ENCODE measurements around the gene INPP5A. TPM values are rescaled to one million over a fixed set of nuclear protein-coding genes. Genes with fewer than 3 reads are reported as not detected.
A peak's percentile ranks its signal among the peaks of the same experiment; 100 is the strongest.
"Not testable (repeated sequence)": the region's sequence is repeated elsewhere in the genome, so short reads cannot be mapped to it uniquely, and the experiment has no call there.

INPP5A gene
- total RNA-seq, 1 donor from 2014 or later, result 20.9 TPM

DNA sequence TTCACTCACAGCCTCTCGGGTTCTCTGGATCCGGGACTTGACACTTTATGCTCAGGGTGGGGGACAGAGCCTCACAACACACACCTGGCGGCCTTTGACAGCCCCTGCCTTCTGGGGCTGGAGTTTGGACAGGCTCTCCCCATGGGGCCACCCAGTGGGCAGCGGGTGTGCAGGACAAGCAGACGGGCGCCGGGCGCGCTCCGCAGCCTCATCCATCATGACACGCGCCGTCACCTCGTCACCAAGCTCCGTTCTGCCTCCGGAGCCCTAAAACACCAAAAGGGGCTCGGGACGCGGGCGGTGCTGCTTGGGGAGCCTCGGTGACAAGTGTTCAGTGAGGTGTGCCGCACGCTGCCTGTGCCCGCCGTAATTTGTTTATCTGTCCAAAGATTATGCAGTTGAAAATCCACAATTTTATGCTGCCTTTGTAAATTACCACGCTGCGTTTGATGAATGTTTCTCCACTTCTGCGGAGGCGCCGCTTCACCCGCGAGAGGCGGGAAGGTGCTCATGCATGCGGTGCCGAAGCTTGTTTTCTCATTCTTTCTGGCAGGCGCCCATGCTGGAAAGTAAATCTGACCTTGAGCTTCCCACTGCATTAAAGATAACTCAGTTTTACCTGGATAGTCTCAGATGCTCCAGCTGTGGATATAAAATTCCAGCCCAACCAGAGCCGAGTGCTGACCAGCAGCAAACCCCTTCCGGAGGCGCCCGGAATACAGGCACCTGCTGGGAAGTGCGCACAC is 242.1 kb downstream of the INPP5A start:
- DNase-seq (ENCODE audit: low read depth in 2 of 2), result no peak

DNA sequence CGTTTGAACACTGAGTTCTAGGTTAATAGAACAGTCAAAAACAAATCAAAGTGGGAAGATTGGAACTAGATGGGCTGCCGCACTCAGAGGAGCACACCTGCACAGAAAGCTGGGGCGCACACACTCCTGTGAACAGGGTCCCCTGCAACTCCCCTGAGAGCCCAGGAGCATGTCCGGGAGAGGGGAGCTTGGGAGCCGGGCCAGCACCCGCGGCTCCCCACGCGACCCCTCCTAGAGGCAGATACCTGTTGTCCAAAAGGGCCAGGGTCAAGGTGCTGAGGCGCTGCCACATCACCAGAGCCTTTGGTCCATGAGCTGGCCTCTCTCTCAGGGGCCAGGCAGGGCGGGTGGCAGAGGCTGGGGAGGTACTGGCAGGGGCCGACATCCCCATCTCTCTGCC is 242.8 kb downstream of the INPP5A start:
- no peak for DNase-seq (ENCODE audit: low read depth in 2 of 2)

DNA sequence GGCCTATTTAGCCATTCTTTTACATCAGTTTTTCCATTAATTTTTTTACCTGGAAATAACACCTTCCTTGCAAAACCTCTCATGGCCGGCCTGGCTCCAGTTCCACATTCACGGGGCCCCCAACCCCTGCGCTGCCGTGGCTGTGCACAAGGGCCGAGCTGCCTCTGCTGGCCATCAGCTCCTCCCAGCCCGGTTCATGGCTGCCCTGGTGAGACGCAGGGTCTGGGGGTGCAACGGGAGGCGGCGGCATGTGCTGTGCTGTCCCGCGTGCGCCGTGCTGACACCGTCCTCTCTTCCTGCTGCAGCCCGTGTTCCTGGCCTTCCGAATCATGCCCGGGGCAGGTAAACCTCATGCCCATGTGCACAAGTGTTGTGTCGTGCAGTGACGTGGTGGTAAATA is 244.0 kb downstream of the INPP5A start:
- DNase-seq (ENCODE audit: low read depth in 2 of 2), result no peak

DNA sequence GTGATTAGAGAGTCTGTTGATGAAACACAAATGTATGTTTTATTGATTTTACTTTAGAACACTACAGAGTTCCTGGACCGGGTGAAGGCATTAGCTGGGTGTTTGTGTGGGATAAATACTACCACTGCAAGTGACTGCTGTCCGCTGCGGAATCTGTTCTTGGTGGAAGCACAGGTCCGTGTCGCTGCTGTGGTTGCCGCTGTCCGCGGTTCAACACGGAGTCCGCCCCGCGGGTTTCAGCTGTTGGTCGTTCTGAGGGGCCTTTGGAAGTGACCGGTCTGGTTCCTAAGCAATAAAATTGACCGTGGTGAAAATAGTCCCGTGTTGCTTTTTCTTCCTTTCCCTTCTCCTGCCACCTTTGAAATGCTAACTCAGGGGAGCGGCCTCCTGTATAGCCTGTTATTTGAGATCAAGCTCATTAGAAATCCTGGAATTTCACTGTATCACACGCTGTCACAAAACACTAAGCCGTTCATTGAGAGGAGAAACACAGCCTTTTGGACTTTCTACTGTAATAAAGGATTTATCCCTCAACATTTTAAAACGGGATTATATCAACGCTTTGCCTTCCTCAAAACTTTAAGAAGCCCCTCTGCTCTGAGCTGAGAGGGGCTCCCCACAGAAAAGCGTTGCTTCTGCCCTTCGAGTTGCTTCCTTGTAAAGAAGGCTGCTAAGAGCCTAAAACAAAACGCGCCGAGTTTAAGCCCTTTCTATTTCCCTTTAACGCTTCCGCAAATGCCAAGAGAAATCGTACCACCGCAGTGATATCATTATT is 245.8 kb downstream of the INPP5A start:
- no peak for DNase-seq (ENCODE audit: low read depth in 2 of 2)

DNA sequence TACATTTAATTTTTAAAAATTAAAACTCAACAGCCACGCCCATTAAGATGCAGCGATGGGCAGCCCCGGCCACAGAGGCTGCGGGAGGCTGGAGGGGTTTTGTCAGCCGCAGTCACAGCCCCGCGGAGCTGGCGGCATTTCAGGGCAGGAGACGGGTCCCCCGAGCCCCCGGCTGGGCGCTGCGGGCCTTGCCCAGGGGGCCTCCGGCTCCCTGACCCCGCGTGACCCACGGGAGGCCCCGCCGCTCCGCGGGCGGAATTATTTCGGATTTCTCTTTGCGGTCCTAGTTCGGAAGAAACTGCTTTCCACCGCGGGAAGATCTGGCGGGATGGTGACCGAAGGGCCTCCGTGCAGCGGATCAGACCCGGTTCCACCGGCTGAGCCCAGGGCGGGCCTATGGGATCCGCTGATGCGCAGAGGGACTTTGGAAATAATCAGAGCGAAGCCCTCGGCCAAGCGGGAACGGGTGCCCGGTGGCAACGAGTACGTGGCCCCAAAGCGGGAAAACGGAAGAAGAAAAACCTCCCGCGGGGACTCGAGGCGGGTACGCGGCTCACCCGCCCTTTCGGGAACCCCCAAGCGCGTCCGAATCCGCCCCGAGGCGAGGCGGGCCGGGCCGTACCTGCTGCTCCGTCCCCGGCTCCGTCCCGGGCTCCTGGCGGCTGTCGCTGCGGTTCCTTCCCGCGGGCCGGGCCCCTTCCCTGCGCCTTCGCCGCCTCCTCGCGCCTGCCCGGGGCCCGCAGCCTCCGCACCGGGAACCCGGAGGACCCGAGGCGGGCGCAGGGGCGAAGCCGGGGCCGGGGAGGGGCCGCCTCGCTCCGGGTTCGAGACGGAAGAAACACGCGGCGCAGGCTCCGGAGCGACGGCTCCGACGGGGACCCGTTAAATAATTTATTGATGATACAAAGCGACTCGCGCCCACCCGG is 246.6 kb downstream of the INPP5A start:
- no peak for DNase-seq (ENCODE audit: low read depth in 2 of 2)

DNA sequence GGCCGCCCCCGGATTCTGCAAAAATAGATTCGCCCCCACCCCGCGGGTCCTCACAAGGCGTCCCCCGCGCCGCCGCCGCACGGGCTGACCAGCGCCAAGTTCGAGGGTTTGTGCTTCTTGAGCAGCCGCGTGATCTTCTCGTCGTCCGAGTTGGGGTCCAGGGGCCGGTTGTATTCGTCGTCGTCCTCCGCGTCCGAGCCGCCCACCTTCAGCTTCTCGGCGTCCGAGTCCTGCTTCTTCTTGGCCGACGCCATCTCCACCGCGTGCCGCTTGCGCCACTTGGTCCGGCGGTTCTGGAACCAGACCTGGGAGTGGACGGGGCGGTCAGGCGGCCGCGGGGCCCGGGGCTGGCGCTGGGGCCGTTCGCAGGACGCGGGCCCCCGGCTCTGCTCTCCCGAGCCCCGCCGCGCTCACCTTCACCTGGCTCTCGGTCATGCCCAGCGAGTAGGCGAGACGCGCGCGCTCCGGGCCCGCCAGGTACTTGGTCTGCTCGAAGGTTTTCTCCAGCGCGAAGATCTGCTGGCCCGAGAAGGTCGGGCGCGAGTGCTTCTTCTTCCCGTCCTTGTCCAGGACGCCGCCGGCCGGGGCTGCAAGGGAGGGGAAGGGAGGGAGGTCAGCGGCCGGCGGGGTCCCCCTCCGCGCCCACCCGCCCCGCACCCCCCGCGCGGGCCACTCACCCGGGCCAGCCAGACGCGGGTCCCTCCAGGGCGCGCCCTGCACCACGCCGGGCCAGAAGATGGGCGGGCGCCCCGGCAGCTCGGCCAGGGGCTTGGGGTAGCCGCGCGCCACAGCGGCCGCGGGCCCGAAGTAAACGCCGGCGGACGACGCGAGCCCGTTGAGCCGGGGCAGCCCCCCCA is 247.5 kb downstream of the INPP5A start:
- no peak for DNase-seq (ENCODE audit: low read depth in 2 of 2)

DNA sequence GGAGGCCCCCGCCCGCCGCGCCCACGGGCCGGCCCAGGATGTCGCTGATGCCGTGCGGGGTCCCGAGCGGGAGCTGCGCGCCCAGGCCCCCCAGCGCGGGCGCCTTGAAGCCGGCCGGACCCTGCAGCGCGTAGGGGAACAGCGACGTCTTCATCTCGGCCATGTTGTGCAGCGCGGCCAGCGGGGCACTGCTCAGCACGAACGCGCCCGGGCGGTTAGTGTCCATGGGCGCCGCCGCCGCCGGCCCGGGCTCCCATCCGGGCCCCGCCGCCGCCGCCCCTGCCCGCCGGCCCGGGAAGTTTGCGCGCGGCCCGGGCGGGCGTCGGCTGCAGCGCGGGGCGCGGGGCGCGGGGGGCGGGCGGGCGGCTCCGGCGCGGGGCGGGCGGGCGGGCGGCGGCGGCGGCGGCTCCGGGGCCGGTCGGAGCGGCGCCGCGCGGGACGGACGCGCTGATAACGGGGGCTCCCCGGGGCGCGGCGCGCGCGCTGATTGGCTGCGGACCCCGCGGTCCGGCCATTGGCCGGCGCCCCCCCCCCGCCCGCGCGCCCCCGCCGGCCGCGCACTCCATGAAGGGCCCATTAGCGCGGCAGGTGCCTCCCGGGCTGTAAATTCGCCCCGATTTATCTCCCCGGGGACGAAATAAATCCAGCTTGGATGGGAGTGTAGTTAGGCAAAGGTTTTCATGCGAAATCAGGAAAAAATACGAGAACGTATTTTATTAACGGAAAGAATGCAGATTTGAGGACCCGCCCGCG is 248.3 kb downstream of the INPP5A start, which contains the start of gene NKX6-2:
NKX6-2 (minus strand) TSS at position 425 of the 753 bp plus-strand sequence; CDS start at position 226, 199 bp downstream.
- DNase-seq (ENCODE audit: low read depth in 2 of 2), result peak in 1 of 2 donors; percentile 19

DNA sequence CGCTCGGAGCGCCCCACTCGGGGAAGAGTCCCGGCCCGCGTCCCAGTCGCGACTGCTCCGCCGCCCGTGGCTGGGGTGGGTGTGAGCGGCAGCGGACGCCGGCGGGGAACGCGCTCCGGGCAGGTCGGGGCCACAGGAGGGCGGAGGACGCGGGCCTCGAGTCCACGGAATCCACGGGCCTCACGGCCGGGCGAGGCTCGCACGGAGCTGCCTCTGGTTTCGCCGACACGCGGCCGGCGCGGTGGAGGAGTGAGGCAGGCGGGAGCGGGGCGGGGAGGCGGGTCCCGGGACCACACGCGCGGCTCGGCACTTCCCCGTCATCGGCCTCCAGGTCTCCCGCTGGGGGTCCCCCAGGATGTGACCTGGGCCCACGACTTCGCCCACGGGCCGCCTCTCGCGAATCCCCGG is 248.9 kb downstream of the INPP5A start:
- DNase-seq (ENCODE audit: low read depth in 2 of 2), result no peak

DNA sequence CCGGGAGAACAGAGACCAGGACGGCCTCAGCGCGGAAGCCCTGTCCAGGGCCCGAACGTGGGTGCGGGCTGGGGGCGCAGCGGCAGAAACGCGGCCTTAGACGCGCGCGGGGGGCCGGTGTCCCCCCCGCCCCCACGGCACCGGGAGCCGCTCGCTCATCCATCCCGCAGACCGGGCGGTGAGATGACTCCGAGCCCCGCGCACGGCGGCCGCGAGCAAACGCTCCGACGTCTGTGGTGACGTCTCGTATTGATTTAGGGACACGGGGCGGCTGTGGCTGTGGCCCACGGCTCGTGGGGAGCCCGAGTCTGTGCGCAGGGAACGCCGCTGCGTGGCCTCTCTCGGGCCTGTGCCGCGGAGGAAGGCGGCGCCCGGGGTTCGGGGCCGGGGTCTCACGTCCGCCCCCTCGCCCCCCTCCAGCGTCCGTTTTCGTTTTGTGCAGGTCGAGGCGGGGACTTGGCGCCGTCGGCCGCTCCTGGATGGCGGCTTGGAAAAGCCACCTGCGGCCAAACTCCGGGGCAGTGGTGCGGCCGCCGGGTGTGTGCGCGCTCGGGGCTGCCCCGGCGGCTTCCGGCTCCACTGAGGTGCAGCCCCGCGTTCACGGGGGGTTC is 249.4 kb downstream of the INPP5A start:
- DNase-seq (ENCODE audit: low read depth in 2 of 2), result no peak

DNA sequence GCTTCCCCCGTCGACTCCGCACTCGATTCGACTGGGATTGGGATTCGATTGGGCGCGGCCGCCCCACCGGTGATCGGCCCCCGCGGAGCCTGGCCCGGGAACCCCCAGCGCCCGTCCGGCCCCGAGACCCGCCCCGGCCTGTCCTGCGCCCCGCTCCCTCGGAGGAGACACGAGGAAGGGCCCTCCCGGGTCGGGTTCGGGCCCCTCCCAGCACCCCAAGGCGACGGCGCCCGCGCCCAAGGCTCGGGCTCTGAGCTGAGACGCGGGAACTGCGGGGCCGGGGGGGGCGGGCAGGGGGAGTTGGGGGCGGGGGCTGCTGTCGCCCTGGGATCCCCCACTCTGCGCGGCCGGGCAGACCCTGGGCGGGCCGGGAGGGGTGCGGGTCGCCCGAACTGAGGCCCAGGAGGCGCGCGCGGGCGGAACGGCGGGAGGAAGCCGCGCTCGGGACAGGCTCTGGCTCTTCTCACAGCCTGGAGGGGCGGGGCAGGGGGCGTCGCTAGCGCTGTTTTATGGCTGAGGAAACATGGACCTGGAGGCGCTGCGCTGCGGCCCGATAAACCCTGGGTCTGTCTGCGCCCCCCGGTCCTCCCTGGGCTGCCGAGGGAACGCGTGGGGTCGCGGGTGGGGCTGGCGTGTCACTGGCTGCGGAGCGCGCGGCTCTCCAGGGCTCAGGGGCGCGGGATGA is 250.1 kb downstream of the INPP5A start:
- DNase-seq (ENCODE audit: low read depth in 2 of 2), result peak in 1 of 2 donors; percentile 6

DNA sequence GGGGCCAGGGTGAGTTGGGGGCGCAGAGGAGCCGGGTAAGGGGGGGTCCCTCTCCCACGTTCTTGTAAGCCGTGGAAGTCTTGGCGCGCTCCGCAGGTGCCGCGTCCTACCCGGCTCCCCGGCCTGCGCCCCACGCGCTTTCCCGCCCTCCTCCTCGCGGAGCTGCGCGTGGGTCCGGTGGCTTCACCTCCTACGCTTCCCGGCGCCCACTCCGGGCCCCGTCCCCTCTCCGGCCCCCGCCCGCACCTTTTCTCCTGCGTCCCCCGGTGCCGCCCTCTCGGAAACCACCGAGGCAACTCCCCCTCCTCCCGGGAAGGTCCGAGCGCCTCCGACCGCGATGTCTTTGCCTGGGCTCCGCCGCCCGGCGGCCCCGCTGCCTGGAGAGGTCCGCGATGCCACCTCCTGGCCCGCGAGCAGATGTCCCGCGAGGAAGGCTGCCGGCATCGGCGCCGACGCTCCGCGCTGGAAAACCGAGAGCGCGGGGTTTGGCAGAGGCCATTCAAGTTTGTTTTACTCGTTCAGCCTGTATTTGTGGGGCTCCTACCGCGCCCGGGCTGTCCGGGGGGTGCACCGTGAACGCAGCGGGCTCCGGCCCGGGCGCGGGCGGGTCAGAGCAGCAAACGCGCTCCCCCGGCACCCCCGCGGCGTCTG is 250.7 kb downstream of the INPP5A start:
- peak in 1 of 2 donors; percentile 18 for DNase-seq (ENCODE audit: low read depth in 2 of 2)

DNA sequence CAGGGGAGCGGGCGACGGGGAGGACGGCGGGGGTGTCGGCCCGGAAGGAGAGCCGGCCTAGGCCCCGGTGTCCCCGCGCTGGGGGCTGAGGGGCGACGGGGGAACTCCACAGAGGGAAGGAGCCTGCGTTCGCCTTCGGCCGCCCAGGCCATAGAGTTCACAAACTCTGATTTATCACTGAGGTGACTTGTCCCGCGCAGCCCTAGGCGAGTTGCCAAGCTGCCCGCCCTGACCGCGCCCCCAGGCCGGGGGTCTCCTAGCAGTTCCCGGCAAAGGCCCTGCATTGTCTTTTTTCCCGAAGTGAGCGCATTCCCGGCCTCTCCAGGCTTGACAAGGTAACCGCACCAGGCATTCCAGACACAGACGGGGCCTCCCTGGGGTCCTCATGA is 251.2 kb downstream of the INPP5A start:
- no peak for DNase-seq (ENCODE audit: low read depth in 2 of 2)

DNA sequence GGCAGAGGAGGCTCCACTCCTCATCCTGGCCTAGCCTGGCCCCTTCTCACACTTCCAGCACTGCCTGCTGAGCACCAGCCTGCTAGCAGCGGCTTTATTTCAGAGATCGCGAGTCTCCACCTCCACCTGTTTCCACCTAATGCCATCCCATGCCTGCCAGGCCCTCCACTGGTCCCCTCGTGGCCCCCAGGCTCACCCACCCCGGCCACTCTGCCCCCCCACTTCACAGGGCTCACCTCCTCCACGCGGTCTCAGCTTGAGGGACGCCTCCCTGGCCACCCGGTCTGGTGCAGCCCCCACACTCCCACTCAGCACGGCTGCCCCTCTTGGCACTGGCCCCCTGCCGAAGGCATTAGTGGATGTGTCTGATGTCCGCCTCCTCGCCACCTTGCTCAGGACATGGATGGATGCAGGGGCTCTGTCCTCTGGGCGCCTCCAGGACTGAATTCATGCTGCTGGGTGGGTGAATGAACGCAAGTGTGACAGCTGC is 252.1 kb downstream of the INPP5A start:
- no peak for DNase-seq (ENCODE audit: low read depth in 2 of 2)

DNA sequence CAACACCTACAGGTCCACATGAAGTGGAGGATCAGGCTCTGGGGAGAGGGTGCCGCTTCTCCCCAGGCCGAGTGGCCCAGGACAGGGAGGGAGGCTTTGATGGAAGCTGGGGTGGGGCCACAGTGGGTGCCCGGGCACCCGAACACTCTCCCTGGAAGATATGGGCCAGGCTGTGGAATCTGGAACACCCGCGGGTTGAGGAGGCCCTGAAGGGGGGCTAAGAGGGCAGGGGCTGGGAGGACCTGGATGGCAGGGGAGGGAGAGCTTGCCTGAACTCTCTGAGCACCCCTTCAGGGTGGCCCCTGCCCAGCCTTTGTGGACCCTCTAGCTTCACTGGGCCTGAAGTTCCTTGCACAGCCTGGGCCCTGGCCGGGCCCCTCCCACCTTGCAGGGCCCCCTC is 252.9 kb downstream of the INPP5A start:
- DNase-seq (ENCODE audit: low read depth in 2 of 2), result no peak

DNA sequence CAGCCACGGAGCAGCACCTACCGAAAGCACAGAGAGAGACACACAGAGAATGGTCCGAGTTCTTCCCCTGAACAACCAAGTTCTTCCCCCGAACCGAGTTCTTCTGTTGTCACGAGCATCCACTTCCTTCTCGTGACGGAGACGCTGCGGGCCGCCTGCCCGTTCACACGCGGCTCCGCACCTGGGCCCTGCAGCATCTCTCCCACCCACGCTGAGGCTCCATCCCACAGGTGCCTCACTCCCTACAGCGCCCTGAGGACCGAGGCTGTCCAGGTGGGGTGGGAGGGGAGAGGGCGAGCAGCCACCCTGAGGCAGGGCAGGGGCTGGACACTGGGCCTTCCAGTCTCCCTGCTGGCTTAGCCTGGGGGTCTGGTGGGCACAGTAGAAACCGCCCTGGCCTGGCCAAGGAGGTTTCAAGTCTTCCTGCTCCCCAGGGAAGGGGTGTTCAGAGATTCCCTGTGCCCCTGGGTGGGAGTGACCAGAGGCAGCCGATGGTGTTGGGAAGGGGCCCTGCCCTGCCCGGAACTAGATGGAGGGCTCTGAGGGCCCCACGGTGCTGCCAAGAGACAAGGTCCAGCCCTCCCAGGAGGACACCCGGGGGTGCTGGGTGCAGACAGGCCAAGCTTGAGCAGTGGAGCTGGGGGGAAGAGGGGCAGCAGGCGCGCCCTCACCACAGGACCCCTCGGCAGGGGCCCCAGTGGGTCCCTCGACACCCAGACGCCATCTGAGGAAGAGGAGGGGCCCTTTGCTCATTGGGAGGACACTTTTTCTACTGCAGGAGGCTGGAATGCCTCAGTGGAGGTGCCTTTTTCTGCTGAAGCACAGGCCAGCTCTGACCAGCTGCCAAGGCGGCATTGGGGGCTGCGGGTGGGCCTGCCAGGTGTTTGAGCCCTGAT is 253.6 kb downstream of the INPP5A start:
- DNase-seq (ENCODE audit: low read depth in 2 of 2), result no peak

DNA sequence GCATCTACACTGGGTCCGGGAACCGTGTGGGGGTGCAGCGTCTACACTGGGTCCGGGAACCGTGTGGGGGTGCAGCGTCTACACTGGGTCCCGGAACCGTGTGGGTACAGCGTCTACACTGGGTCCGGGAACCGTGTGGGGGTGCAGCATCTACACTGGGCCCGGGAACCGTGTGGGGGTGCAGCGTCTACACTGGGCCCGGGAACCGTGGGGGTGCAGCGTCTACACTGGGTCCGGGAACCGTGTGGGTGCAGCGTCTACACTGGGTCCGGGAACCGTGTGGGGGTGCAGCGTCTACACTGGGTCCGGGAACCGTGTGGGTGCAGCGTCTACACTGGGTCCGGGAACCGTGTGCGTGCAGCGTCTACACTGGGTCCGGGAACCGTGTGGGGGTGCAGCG is 254.5 kb downstream of the INPP5A start:
- DNase-seq (ENCODE audit: low read depth in 2 of 2), result not testable (repeated sequence)

DNA sequence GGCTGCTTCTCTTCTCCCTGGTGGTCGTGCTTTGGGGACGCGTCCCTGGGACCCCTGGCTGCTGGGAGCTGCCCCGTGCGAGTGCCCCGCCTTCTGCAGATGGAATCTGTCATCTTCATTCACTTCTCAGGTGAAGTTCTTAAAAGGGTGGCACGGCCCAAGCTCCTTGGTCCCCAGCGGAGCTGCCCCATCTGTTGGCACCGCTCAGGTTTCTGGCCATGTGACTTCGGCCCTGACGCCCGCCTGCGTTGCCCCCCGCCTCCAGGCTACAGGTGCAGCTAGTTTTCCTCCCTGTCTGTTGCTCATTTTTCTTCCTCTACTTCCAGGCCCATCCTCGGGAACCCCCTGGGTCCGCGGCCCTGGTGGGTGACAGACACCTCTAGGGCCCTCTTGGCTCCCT is 255.2 kb downstream of the INPP5A start:
- DNase-seq (ENCODE audit: low read depth in 2 of 2), result no peak
